Fibroblast of pulmonary artery (primary cell): Measurements from ENCODE around the gene PRSS36.
"Not testable (repeated sequence)": the region's sequence is repeated elsewhere in the genome, so short reads cannot be mapped to it uniquely, and the experiment has no call there.

Experiments
- DNase-seq: peaks from one replicate; pipeline ENCODE4 v3.0.0-alpha.2; 2010; ENCODE audit warnings: low read depth
- H3K4me3 ChIP-seq: replicated peaks from 2 replicates; pipeline ENCODE4 v1.5.1; 2011; ENCODE audit warnings: low read depth, mild to moderate bottlenecking, control low read depth, low read length, moderate library complexity
- TF ChIP-seq, protein P1 (sequence below): IDR thresholded peaks from 2 replicates; pipeline ENCODE4 v1.5.1; 2011; ENCODE audit warnings: mild to moderate bottlenecking, control low read depth, low read length, inconsistent platforms; ENCODE audit errors: missing control alignments

PRSS36 gene

DNA sequence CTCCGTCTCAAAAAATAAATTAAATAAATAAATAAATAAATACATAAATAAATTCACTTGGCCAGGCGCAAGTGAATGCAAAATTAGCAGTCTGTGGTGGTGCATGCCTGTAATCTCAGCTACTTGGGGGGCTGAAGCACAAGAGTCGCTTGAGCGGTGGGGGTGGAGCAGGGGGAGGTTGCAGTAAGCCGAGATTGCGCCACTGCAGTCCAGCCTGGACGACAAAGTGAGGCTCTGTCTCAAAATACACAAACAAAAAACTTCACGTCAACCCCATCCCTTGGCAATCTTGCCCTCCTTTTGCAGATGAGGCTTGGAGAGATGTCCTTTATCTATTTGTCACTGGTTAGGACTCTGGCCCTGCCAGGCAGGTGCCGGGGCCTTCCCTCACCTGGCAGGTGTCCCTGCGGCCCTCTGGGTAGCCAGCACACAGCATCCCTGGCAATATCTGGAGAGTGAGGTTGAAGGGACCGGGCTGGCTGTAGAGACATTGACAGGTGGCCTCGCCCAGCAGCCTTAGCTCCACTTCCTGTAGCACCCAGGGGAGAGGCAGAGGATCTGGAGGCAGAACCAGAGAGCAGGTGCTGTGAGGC lies 4.4 kb downstream of the PRSS36 start:
- no peak overlapping the region for H3K4me3 ChIP-seq
- TF ChIP-seq, protein P1, sequence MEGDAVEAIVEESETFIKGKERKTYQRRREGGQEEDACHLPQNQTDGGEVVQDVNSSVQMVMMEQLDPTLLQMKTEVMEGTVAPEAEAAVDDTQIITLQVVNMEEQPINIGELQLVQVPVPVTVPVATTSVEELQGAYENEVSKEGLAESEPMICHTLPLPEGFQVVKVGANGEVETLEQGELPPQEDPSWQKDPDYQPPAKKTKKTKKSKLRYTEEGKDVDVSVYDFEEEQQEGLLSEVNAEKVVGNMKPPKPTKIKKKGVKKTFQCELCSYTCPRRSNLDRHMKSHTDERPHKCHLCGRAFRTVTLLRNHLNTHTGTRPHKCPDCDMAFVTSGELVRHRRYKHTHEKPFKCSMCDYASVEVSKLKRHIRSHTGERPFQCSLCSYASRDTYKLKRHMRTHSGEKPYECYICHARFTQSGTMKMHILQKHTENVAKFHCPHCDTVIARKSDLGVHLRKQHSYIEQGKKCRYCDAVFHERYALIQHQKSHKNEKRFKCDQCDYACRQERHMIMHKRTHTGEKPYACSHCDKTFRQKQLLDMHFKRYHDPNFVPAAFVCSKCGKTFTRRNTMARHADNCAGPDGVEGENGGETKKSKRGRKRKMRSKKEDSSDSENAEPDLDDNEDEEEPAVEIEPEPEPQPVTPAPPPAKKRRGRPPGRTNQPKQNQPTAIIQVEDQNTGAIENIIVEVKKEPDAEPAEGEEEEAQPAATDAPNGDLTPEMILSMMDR = no peak
- DNase-seq = no peak

GRCh38 chr16:31144418-31144817 lies 5.4 kb downstream of the PRSS36 start:
- not testable (repeated sequence) for DNase-seq

DNA sequence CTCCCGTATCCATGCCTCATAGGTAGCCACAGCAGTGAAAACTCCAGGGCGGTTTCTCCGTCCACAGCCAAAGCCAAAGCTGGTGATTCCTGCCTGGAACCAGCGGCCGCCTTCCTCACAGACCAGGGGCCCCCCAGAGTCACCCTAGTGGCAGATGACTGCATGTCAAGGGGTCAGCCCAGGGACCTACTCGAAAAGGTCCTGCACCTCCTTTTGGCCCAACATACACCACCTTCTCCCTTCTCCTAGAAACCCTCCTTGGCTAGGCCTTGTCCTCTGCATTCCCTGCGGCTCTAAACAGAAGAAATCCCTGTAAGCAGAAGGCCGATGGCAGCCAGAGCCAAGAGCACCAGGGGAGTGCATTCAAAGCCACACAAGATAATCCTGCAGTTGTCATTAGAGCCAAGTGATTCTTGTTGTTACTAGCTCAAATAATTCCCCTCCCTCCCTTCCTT lies 6.1 kb downstream of the PRSS36 start:
- TF ChIP-seq, protein P1 = no peak

More at GRCh38 chr16:31144418-31144817, 5.4 kb downstream of the PRSS36 start:
- not testable (repeated sequence) for H3K4me3 ChIP-seq

DNA sequence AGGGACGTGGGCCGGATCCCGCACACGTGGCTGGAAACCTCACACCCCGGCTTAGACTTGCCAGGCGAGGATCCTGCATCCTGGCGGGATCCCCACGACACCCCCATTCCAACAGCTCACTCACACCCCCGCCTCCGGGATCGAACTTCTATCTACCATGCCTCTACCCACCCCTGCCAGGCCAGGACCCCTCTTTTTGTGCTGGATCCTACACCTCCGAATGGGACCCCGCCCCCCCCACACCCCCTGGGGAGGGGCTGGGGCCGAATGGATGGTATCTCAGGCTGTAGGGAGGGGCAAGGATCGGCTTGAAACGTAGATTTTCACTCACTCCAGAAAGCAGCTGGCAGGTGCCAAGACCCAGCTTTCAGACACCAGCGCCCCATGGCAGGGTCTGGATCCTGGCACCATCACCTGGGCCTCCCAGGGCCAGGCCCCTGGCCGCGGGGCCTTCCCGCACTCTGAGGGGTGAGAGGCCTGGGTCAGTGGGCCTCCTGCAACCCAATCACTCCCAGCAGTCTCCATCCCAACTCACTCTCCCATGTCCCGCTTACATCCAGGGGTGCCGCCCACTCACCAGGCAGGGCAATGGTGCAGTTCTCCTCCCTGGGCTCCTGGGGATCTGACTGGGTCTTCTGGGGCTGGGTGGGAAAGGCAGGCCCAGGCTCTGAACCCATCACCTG lies 6.7 kb downstream of the PRSS36 start:
- TF ChIP-seq, protein P1 = no peak
- DNase-seq = no peak
- H3K4me3 ChIP-seq = no peak overlapping the region

More for the DNA sequence above, 6.1 kb downstream of the PRSS36 start:
- no peak overlapping the region for H3K4me3 ChIP-seq
- no peak for DNase-seq

DNA sequence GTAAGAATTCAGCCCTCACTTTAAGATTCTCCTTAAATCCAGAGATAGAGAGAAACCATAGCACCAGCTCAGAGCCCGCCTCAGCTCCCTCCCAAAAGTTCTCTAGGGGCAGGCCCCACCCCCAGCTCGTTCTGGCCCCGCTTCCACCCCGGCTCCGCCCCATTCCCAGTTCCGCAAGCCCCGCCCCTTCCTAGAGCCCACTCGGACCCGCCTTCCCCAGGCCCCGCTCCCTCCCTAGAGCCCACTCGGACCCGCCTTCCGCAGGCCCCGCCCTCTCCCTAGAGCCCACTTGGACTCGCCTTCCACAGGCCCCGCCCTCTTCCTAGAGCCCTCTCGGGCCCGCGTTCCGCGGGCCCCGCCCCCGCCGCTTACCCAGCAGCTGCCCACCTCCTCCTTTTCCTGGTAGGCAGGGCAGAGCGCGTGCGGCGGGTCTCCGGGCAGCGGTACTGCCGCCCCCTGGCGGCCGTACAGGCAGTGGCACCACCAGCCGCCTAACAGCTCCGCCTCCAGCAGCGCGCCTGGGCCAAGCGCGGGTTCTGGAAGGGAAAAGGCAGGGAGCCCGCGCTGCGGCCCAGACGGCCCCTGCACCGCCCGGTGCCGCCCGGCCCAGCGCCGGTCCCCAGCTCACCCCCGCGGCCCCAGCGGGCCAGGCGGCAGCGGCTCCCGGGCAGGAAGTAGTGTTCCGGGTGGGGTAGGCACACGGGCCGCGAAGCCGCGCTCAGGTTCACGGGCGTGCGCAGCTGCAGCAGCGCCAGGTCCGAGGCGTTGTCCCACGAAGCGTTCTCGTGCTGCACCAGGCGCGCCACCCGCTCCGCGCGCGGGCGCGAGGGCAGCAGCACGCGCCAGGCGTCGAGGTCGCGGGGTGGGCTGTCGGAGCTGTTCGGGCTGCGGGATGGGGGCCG lies 7.5 kb downstream of the PRSS36 start:
- peak overlapping the region; percentile 32 for H3K4me3 ChIP-seq
- TF ChIP-seq, protein P1 = peak; percentile 73
- DNase-seq = peak; percentile 99

DNA sequence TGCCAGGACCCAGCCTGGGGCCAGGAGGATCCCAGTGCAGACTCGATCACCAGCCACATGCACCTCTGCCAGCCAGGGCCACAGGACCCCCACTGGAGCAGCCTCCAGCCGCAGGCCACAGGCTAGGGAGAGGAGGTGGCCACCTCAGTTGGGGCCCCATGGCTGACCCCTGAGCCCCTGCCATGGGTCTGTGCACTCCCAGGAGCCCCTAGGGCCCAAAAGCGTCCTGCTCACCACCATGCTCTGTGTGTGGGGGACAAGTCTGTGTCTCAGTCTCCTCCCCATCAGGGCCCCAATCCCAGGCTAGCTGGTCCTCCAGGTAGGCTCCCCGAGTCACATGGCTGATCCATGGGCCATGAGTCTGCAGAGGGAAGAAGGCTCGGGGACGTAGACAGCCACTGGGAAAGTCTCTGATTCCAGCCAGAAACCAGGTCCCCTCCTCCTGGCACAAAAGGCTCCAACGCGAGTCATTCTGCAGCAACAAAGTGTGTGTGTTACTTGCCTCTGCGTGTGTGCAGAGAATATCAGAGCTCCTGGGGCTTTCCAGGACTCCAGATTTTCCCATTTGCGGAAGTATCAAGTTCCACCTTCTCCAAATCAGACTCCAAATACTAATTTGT lies 8.3 kb downstream of the PRSS36 start:
- DNase-seq = no peak
- peak overlapping the region; percentile 9 for H3K4me3 ChIP-seq
- TF ChIP-seq, protein P1 = no peak

GRCh38 chr16:31141071-31141469 lies 8.8 kb downstream of the PRSS36 start:
- not testable (repeated sequence) for DNase-seq, H3K4me3 ChIP-seq
